NCI-H2227 (cell line): ENCODE results near the gene BAIAP2.

ENCODE experiments used
- DNase-seq: peaks from one replicate; lab custom pipeline; 2025; ENCODE audit not compliant: unreplicated experiment; lab: John Stamatoyannopoulos, UW

The BAIAP2 gene

GRCh38 chr17:81121841-81122733 is 87.1 kb downstream of the BAIAP2 start:
- no peak for DNase-seq

DNA sequence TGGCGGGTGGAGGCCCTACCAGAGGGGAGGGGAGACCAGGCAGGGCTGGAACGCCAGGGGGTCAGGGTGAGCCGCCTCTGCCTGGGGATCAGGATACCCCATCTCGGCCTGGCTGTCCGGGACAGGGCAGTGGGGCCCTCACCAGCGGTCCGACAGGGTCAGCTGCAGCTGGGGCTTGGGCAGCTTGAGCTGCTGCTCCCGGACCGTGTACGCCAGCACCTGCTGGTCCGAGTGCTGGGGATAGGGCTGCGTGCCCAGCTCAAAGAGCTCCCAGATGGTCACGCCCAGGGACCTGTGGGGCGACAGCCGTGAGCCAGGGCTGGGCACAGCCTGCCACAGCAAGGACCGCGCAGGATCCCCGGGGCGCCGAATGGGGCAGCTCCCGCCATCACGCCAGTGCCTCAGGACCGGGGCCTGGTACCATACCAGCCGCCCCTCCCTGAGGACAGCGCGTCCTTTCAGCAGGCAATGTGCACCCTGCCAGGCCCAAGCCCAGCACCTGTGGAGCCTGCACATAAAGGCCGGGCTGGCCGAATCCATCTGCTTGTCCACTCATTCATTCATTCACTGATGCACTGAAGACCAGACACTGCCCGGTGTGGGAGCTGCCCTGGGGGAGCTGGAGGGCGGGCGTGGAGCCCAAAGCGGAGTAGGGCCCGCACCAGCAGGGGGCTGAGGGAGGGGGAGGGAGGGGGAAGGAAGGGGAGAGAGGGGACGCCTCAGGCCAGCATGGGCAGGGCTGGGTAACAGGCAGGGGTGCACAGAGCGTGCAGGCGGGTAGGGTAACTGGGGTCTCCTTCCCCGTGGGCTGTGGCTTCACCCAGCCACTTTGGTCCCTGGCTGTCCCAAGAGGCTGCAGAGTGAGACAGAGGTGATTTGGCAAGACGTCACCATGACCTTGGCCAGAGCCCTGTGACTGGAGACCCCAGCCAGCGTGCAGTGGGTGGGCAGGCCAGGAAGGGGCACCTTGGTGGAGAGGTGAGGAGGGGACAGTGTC is 88.4 kb downstream of the BAIAP2 start:
- DNase-seq = no peak

DNA sequence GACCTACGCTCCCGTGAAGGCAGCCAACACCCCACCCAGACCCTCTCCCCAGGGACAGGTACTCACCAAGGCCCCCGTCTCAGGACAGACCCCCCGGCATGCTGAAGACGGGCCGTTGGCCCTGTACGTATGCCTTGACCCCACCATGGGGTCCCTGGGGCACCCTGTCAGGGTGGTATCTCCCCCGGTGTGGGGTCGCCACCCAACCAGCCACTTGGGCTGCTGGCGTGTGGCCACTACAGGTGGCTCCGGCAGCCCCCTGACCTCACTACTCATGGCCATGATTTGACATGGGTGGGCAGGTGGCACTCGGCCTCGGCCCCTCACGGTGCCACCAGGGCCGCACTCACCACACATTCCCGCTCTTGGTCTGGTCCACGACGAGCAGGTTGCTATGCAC is 89.4 kb downstream of the BAIAP2 start:
- no peak for DNase-seq

DNA sequence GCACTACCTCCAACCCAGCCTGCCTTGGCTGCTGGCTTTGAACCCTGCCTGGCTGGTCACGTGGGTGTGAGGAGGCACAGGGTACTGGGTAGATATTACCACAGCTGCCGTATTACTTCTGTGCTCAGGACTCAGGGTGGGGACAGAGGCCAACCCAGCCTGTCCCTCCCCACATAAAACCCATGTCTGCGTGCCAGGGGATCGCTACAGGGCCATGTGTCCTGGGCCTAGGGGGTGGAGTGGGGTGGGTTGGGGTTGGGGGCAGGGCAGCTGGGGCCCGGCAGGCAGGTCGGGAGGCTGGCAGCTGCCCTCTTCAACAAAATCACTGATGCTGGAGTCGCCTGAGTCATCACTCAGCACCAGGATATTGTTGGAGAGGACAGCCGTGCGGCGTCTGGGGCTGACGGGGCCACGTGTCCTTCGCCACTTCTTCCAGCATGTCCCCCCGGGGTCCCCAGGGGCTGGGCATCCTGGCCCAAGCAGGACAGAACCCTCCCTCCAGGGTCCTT is 90.7 kb downstream of the BAIAP2 start:
- DNase-seq = no peak

DNA sequence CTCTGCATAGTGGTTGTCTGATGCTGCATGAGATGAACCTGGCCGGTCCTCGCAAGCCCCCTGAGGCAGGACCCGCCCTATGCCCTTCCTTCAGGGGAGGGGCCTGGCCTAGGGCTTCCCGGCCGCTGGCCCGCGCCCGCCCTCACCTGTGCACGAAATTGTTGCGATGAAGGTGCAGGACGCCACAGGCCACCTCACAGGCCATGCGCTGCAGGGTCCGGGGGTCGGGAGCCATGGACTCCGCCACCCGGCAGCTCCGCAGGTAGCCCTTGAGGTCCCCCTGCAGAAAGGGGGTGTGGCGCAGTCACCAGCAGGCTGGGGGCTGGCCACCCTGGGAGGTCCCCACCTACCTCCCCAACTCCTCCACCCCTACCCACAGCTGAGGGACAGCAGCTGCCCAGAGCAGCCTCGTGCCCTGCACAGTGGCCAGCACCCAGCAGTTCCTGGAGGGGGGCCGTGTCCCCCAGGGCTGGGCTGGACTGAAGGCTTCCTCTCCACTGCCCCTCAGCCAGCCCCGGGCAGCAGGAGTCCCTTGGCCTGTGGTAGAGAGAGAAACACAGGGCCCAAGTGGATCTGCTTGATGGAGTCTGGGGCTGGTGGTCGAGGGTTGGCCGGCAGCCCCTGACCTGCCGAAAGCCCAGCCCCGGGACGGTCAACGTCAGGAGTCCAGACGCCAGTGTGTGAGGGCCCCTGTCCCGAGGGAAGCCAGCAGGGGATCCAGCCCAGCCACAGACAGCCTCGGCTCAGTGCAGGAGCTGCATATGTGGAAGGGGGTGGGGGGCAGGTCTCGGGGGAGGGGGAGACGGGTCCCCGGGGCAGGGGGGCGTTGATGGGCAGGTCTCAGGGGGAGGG is 91.6 kb downstream of the BAIAP2 start:
- no peak for DNase-seq

DNA sequence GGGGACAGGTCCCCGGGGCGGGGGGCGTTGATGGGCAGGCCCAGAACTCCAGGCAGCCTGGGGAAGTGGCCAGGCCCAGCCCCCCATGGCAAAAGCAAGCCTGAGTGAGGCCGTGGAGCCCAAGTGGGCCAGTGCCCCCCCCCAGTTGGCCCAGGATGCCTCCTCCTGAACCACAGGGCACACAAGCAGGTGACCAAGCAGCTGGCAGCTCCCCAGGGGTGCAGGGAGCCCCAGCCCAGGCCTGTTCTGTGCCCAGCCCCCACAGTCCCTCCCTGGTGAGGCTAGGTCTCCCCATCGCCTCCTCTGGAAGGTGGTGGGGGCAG is 92.1 kb downstream of the BAIAP2 start:
- DNase-seq = no peak

- DNase-seq = no peak
These were observed 92.7 kb downstream of the BAIAP2 start for GRCh38 chr17:81127526-81128177.

GRCh38 chr17:81128338-81128737 is 93.4 kb downstream of the BAIAP2 start:
- no peak for DNase-seq

DNA sequence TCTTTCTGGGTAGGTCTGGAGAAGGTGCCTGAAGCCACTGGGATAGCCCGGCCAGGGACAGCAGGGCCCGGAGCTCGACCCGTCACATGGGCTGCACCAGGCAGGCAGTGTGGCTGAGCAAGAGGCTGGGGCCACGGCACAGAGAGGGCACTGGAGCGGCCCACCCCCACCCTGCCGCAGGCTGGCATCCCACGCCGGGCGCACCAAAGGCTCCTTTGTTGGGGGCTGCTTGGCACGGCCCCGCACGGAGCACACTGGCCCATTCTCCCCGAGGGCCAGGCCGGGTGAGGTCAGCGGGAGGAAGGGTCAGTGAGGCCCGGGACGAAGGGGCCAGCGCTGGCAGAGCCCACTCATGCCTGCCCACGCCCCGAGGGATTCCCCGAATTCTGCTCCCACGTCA is 93.8 kb downstream of the BAIAP2 start:
- DNase-seq = no peak

GRCh38 chr17:81129289-81129688 is 94.3 kb downstream of the BAIAP2 start:
- no peak for DNase-seq

DNA sequence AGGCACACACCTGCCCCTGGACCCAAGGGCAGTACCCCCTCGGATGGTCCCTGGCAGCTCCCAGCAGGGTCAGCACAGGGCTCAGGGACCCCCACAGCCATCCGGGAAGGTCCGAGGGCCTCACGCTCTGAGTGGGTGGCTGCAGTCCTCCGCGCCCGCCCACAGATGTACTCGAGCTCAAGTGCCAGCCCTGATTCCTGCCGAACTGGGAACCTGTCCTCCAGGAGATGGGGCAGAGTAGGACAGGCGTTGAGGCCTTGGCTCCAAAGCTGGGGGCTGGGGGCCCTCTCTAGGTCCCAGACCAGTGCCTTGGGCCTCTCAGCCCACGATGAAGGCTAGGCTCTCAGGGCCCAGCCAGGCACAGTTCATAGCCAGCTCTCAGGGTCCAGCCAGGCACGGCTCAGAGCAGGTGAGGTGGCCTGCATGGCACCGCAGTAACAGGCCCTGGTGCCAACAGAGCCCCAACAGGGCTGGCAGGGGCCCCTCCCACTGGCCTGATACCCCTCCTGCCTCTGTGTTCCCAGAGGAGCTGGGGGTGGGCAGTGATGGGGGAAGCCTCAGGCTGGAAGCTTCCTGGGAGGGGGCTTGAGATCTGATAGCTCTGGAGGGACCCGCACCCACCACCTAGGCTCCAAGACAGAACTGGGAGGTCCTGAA is 94.9 kb downstream of the BAIAP2 start:
- DNase-seq = no peak

DNA sequence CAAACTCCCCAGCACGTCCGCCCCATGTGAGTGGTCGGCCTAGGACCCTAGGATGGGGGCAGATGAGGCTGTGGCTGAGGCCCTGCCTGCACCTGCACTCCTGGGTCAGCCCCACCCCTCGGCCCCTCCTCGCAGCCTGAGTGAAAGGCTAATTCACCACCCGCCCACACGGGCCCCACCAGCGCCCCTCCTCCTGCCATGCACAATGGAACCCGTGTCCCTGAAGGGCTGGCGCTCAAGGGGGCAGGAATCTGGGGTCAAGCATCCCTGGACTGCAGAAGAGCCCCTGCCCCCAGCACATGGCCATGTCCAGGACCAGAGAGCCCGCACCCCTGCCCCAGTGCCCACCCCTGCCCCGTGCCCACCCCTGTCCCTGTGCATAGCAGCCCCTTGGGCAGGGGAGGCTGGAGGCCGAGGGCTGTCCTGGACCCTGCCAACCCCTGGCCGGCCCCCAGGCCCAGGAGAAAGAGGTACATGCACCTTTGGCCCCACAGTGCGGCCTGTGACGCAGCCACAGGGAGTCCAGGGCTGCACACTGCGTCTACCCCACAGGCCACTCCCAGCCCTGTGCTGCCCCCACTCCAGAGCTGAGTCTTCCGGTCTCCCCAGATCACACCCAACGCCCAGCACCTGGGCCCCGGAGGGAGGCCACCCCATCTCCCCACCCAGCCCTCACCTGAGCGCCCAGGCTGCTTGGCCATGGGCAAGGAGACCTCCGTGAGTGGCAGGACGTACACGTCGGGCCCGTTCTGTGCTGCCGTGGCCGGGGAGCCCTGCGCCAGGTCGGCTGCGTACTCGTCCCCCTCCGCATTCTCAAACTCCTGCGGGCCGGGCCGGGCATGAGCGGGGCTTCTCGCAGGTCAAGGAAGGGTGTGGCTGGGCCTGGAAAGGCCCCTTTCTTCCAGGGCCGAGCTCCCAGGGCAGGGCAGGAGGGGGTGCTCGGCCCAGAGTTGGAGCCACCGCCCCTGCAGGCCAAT is 95.7 kb downstream of the BAIAP2 start:
- DNase-seq = no peak

- DNase-seq = no peak
These were observed 96.7 kb downstream of the BAIAP2 start for GRCh38 chr17:81131486-81132196.

DNA sequence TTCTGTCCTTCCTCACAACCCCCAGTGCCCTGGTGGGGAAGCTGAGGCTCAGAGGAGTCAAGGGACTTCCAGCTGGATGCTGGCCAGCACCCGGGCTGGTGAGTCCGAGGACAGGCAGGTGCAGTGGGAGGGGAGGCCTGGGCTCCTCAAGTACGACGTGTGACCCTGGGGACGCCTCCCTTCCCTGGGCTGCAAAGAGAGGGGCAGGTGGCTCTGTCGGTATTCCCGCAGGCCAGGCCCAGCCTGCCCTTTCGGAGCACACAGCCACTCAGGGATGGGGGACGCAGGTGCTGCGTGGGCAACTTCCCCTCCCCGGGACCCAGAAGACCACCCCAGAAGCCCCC is 97.2 kb downstream of the BAIAP2 start:
- no peak for DNase-seq

GRCh38 chr17:81132770-81133723 is 98.1 kb downstream of the BAIAP2 start:
- no peak for DNase-seq

GRCh38 chr17:81134064-81134781 is 99.3 kb downstream of the BAIAP2 start:
- DNase-seq = no peak
